BLaER1 (cell line): ENCODE measurements around the gene HOXD12.
A peak's percentile ranks its signal among the peaks of the same experiment; 100 is the strongest.

Source experiments
- H3K27ac ChIP-seq: shearing (Covaris generic); formaldehyde crosslinking; 2 replicates; pipeline ENCODE4 v1.8.1; 2022
- H3K27me3 ChIP-seq: shearing (Covaris generic); formaldehyde crosslinking; 2 replicates; pipeline ENCODE4 v1.8.1; 2022
- H3K36me3 ChIP-seq: shearing (Covaris generic); formaldehyde crosslinking; 2 replicates; pipeline ENCODE4 v1.8.1; 2022
- H3K4me1 ChIP-seq: shearing (Covaris generic); formaldehyde crosslinking; 2 replicates; pipeline ENCODE4 v1.8.1; 2022
- H3K4me2 ChIP-seq: shearing (Covaris generic); formaldehyde crosslinking; 2 replicates; pipeline ENCODE4 v1.8.1; 2022
- H3K4me3 ChIP-seq: shearing (Covaris generic); formaldehyde crosslinking; 2 replicates; pipeline ENCODE4 v1.8.1; 2022
- H3K9ac ChIP-seq: shearing (Covaris generic); formaldehyde crosslinking; 2 replicates; pipeline ENCODE4 v1.8.1; 2022
- H3K9me3 ChIP-seq: shearing (Covaris generic); formaldehyde crosslinking; 2 replicates; pipeline ENCODE4 v1.8.1; 2022
- H4K20me1 ChIP-seq: shearing (Covaris generic); formaldehyde crosslinking; 2 replicates; pipeline ENCODE4 v1.8.1; 2022
- Cebpa-rat ChIP-seq: shearing (Covaris generic); IDR thresholded peaks from 2 replicates; pipeline ENCODE4 v1.8.1; 2022

Gene HOXD12

DNA sequence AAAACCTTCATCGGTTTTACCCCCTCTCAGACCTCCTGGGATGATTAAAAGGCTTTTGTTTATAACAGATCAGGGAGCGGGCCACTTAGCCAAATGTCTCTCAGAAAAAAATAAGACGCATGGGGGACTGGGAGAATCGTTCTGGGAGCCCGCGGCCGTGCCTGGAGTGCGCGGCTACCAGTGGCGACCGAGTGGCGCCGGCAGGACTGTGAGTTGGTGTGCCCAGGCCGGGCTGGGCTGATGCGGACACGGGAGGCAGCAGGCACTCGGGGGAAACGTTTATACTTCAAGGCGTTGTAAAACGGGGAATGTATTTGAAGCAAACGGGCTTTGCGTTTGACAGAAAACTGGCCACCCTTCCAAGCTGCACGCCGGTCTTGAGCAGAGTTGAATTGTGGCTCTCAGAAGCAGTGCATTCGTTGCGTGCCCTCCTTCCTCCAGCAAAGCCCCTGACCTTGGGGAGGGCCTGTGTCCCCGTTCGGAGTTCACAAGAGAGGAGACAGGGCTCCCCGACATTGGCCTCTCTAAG is 12.3 kb downstream of the HOXD12 start:
- H3K9ac ChIP-seq: no peak overlapping the region
- peaks cover 95% of the 10 kb centered on the region for H3K27me3 ChIP-seq

DNA sequence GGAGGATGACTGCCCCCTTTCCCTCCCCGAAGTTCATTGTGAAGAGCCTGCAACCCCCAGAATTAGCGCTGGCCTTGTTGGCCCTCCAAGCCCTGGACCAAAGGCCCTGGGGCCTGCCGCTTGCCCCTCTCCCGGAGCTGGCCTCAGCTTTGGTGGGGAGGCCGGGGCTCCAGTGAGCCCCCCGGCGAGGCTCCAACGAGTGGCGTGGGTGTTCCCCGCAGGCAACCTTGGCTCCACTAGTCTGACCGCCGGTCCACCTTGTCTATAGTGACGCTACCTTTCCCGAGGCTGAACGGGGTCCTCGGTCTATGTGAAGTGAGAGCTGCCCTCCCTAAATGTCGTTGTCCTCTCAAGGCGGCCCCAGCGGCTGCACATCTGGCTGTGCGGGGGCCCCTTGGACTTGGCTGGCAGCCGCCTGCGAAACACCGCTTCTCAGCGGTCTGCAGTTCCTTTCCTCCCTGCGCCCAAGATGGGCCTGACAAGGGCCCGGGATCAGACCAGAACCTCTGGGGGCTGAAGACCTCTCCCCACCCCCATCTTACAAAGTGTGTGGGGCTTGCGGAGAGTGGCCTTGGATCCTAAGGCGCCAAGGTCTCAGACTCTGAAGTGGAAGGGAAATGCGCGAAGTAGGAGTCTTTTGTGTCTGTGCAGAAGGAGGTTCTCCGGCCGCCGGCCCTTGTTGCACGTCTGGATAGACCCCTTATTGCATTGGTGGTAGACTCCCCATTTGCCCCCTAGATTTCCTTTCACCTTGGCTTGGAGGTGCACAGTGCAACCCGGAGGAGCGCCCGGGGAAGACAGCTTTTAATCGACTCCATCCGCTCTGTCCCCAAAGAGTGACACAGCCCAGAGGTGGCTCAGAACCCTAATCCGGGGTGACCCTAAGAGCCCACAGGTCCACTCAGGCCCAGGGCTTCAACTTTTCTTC is 13.0 kb downstream of the HOXD12 start:
- Histone ChIP-seq H4K20me1 (peaks cover 80% of the 10 kb centered on the region), H3K36me3 (no peaks in the 10 kb centered on the region), H3K27me3 (peaks cover 98% of the 10 kb centered on the region), H3K4me3 (no peak overlapping the region), H3K9me3 (peaks cover 68% of the 10 kb centered on the region), H3K4me2 (no peak overlapping the region), H3K27ac (no peak overlapping the region), H3K4me1 (no peaks in the 10 kb centered on the region), H3K9ac (no peak overlapping the region)
- no peak for TF ChIP-seq Cebpa-rat

More for the DNA sequence above, 12.3 kb downstream of the HOXD12 start:
- Histone ChIP-seq H3K9me3 (peaks cover 67% of the 10 kb centered on the region), H3K4me3 (no peak overlapping the region), H3K4me2 (no peak overlapping the region), H3K36me3 (no peaks in the 10 kb centered on the region), H3K27ac (no peak overlapping the region), H4K20me1 (peaks cover 72% of the 10 kb centered on the region), H3K4me1 (no peaks in the 10 kb centered on the region)
- TF ChIP-seq Cebpa-rat: no peak

DNA sequence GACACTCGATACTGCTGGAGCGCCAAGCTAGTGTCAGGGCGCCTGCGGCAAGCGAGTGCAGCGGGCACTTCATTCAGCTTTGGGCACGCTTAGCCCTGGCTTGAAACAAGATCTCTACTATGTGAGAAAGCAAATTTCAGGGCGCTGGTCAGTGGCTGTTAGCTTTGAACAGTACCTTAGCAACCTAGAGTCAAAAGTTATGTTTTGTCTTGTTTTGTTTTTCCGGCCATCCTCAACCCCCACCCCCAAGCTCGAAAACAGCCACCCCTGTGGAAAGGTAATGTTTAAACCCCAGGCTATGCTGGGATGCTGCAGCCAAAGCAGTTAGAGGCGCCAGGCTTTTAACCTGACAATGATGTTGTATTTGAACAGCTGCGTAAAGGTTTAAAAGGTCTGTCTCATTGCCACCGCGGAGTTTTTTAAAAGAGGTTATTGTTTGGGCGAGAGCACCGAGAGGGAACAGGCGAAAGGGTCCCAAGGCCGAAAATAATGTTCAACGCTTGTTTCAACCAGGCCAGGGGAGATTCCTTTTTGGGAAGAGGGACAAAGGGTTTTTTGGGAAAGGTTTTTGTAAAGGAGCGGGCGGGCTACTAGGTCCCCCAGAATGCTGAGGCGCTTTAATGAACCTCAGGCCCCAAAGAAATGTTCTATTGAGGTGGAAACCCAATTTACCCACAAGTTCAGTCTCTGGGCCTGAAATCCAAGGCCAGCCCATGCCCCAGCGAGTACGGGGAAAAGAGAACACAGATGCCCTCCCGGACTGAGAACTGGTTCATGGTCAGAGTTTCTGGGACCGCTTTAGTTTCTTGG is 14.7 kb downstream of the HOXD12 start:
- Histone ChIP-seq H3K27ac (no peak overlapping the region), H3K9me3 (peaks cover 62% of the 10 kb centered on the region), H3K27me3 (peaks cover 100% of the 10 kb centered on the region), H4K20me1 (peaks cover 92% of the 10 kb centered on the region), H3K4me3 (no peak overlapping the region), H3K9ac (no peak overlapping the region), H3K36me3 (no peaks in the 10 kb centered on the region), H3K4me2 (no peak overlapping the region), H3K4me1 (no peaks in the 10 kb centered on the region)
- no peak for TF ChIP-seq Cebpa-rat

DNA sequence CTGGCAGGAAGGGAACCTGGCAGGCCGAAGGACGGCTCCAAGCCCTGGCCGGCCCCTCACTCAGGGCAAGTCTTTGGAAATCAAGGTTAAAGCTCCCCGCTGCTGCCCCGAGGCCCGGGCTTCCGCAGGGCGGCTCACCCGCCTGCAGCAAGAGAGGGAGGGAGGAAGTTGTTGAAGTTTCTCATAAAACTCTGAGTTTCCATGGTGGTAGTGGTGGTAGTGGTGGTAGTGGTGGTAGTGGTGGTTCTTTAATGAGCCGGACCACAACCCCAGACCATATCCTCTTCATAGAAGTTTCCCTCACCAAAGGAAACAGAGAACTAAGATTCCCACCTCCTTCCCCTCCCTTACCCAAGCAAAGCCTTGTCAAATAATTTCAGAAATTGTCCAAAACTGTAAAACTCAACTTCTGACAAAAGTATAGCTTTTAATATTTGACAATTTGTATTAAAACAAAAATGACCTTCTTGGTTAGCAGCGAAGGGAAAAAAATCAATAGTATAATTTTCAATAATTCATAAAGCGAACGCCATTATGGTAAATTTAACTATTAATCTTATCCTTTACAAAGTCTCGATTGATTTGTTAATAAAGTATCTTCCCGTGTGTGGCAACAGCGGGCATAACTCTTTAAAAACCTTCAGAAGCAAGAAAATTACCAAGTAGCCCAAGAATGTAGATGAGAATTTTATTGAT is 15.5 kb downstream of the HOXD12 start:
- Histone ChIP-seq H3K36me3 (no peaks in the 10 kb centered on the region), H3K27me3 (peaks cover 100% of the 10 kb centered on the region), H3K9me3 (peaks cover 62% of the 10 kb centered on the region), H3K4me3 (no peak overlapping the region), H3K9ac (no peak overlapping the region), H4K20me1 (peaks cover 90% of the 10 kb centered on the region), H3K27ac (no peak overlapping the region), H3K4me1 (no peaks in the 10 kb centered on the region), H3K4me2 (no peak overlapping the region)
- TF ChIP-seq Cebpa-rat: no peak

DNA sequence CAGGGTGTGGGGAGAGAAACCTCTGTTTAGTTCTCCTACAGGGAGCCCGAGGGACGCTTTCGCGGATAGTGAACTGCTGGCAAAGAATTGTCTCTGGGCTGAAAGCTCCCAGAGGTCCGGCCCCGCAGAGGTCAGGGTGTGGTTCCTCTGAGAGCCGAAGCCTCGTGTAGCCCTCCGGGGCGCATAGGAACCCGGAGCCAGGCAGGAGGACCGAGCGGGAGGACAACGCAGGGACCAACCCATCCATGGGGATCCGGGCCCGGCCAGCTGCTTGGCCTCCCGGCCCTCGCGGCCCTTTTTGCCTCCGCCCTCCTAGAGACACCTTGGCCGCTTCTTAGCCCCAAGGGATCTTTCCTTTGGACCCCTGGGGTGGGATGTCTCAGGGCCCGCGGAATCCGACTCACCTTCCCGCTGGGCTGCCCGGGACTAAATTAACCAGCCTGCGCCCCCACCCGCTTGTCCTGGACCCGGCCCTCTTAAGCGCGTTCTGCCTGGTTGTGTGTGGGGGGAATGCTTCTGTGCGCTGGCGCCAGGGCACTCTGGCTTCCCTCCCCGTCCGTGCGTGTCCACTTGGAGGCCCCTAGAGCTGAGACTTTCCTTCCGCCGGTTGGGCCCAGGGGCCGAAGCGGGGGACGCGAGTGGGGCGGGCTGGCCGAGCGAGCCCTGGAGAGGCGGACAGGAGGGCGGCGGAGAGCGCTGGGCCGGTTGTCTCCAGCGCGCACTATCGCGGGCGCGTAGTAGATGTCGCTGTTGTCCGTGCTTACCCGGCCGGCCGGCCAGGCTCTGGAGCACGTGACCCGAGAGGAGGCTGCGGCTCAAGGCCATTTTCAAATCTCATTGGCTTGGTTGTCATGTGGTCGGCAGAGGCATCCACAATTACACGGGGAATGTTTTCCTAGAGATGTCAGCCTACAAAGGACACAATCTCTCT is 16.6 kb downstream of the HOXD12 start, which contains the start of gene HOXD10:
TSS of gene HOXD10 (plus strand) at position 896 of the 931 bp plus-strand sequence. CDS start 56 bp downstream, outside the sequence.
- Histone ChIP-seq H3K9me3 (peaks cover 69% of the 10 kb centered on the region), H3K4me3 (0 out of 2 replicates have a peak within 1 kb of the TSS, but pooled peaks have one; percentile 2), H3K27ac (no peak within 1 kb of the TSS), H3K27me3 (peaks cover 100% of the 10 kb centered on the region), H3K4me2 (no peak within 1 kb of the TSS), H3K4me1 (no peaks in the 10 kb centered on the region), H3K36me3 (no peaks in the 10 kb centered on the region), H4K20me1 (peaks cover 90% of the 10 kb centered on the region), H3K9ac (no peak within 1 kb of the TSS)
- TF ChIP-seq Cebpa-rat: no peak

DNA sequence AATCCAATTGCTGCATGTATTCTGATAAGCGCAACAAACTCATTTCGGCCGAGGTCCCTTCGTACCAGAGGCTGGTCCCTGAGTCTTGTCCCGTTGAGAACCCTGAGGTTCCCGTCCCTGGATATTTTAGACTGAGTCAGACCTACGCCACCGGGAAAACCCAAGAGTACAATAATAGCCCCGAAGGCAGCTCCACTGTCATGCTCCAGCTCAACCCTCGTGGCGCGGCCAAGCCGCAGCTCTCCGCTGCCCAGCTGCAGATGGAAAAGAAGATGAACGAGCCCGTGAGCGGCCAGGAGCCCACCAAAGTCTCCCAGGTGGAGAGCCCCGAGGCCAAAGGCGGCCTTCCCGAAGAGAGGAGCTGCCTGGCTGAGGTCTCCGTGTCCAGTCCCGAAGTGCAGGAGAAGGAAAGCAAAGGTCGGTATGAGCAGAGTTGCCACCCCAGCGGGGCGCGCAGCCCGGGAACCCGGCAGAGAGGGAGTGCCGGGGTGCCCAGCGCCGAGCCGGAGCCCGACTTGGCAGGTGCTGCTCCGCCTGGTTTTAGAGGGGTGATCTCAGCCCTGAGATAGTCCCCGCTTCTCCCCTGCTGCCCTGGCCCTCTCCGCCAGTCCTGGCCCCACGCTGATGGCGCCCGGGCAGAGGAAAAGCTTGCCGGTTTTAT is 17.7 kb downstream of the HOXD12 start:
- Histone ChIP-seq H3K9ac (no peak overlapping the region), H3K27ac (no peak overlapping the region), H3K36me3 (no peaks in the 10 kb centered on the region), H3K4me3 (0 out of 2 replicates have a peak overlapping the region, but pooled peaks have one; percentile 2), H3K9me3 (peaks cover 74% of the 10 kb centered on the region), H4K20me1 (peaks cover 90% of the 10 kb centered on the region), H3K27me3 (peaks cover 100% of the 10 kb centered on the region), H3K4me2 (no peak overlapping the region), H3K4me1 (no peaks in the 10 kb centered on the region)
- TF ChIP-seq Cebpa-rat: no peak

DNA sequence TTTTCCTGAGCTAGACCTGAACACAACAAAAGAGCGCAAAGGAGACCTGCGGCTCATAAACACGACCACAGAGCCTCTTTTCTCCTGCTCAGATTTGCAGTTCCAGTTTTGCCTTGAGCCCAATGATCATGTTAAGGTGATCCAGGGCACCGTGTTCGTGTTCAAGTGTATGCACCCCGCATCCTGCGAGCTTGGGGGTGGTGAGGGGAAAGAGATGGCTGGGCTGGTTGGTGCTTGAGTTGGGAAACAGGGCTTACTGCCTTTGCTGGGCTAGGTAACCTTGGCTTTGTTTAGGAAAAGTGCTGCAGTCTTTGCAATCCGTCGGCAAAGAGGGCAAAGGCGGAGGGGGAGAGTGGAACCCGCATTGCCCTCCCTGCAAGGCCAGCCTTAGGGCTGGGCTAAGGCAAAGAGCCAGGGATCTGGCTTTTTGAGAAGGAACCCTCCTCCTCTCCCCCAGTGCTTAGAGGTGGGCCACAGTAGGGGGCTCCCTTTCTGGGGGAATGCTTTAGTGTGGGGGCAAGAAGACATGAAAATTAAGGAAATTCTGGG is 18.3 kb downstream of the HOXD12 start:
- Histone ChIP-seq H3K4me3 (0 out of 2 replicates have a peak overlapping the region, but pooled peaks have one; percentile 2), H3K4me2 (no peak overlapping the region), H4K20me1 (peaks cover 90% of the 10 kb centered on the region), H3K27me3 (peaks cover 100% of the 10 kb centered on the region), H3K4me1 (no peaks in the 10 kb centered on the region), H3K27ac (no peak overlapping the region), H3K9ac (no peak overlapping the region), H3K9me3 (peaks cover 74% of the 10 kb centered on the region), H3K36me3 (no peaks in the 10 kb centered on the region)
- no peak for TF ChIP-seq Cebpa-rat
